ENCODE results near the gene GRID2. TPM values are rescaled to one million over a fixed set of nuclear protein-coding genes. Genes with fewer than 3 reads are reported as not detected.

GRID2 gene
- total RNA-seq = 0.15 TPM in 1 of 2 replicates, not detected in the other

GRCh38 chr4:92303621-92304027, at the start of gene GRID2:
Gene GRID2 (plus strand): TSS chr4:92303966.

